ENCODE results near the gene DYNLL1.

GRCh38 chr12:120538281-120539156 is 42.6 kb downstream of the DYNLL1 start:
- TF ChIP-seq CTCF (IDR thresholded peaks at IDR 0.05; ENCODE audit: borderline replicate concordance, extremely low read depth, low read length, poor library complexity, severe bottlenecking), result no peak
- no peak for TF ChIP-seq EZH2 (IDR thresholded peaks at IDR 0.05; ENCODE audit: borderline replicate concordance, low read depth, low read length, severe bottlenecking)
